Measurements from ENCODE around the gene MBOAT7. TPM values are rescaled to one million over a fixed set of nuclear protein-coding genes. Genes with fewer than 3 reads are reported as not detected.
"Not testable (repeated sequence)": the region's sequence is repeated elsewhere in the genome, so short reads cannot be mapped to it uniquely, and the experiment has no call there.

Gene MBOAT7
- total RNA-seq = 54.2 and 60.6 TPM in 2 replicates

GRCh38 chr19:54189145-54189734 is at the start of gene MBOAT7:
Gene MBOAT7 (minus strand): TSS chr19:54189580. CDS start chr19:54188508, 1,072 bp downstream.
- intact Hi-C loops (cut with micrococcal nuclease) = loop anchor here (1.0 to 2.0 kb wide), 7 partner anchors 11 to 1932 kb away; partner anchors contain the start of genes FIZ1, KMT5C, LENG8 and ZNF787

- intact Hi-C loops (cut with micrococcal nuclease) = no loop called here
Observed at GRCh38 chr19:54233941-54234340, 44.6 kb upstream of the MBOAT7 start.

GRCh38 chr19:54231077-54231931 is 41.9 kb upstream of the MBOAT7 start:
- intact Hi-C loops (cut with micrococcal nuclease) = loop anchor here (1.0 to 2.0 kb wide), 3 partner anchors 21 to 63 kb away; partner anchors contain the start of gene RPS9

GRCh38 chr19:54230031-54230430 is 40.7 kb upstream of the MBOAT7 start:
- intact Hi-C loops (cut with micrococcal nuclease) = loop anchor here (2.0 kb wide), 1 partner anchor 19 kb away; no protein-coding TSS in a partner anchor

GRCh38 chr19:54229146-54229545 is 39.8 kb upstream of the MBOAT7 start:
- intact Hi-C loops (cut with micrococcal nuclease) = no loop called here

- intact Hi-C loops (cut with micrococcal nuclease) = not testable (repeated sequence)
Observed at GRCh38 chr19:54224619-54225018, 35.2 kb upstream of the MBOAT7 start.

- intact Hi-C loops (cut with micrococcal nuclease) = loop anchor here (2.0 kb wide), 1 partner anchor 17 kb away; no protein-coding TSS in a partner anchor
Observed at GRCh38 chr19:54223937-54224281, 34.5 kb upstream of the MBOAT7 start.

GRCh38 chr19:54223277-54223936 is 34.0 kb upstream of the MBOAT7 start:
- intact Hi-C loops (cut with micrococcal nuclease) = loop anchor here (2.0 kb wide), 1 partner anchor 17 kb away; no protein-coding TSS in a partner anchor

- intact Hi-C loops (cut with micrococcal nuclease) = loop anchor here (2.0 kb wide), 1 partner anchor 18 kb away; no protein-coding TSS in a partner anchor
Observed at GRCh38 chr19:54222474-54223276, 33.3 kb upstream of the MBOAT7 start, which contains the start of gene LILRB3. Gene LILRB3 (minus strand): TSS chr19:54223007. CDS start chr19:54222976, 31 bp downstream.

- intact Hi-C loops (cut with micrococcal nuclease) = loop anchor here (2.0 kb wide), 1 partner anchor 19 kb away; no protein-coding TSS in a partner anchor
Observed at GRCh38 chr19:54221947-54222346, 32.6 kb upstream of the MBOAT7 start.

GRCh38 chr19:54219702-54220101 is 30.3 kb upstream of the MBOAT7 start:
- intact Hi-C loops (cut with micrococcal nuclease) = not testable (repeated sequence)

- intact Hi-C loops (cut with micrococcal nuclease) = no loop called here
Observed at GRCh38 chr19:54218960-54219661, 29.7 kb upstream of the MBOAT7 start.

GRCh38 chr19:54218259-54218658 is 28.9 kb upstream of the MBOAT7 start:
- intact Hi-C loops (cut with micrococcal nuclease) = no loop called here

GRCh38 chr19:54217517-54218247 is 28.3 kb upstream of the MBOAT7 start:
- intact Hi-C loops (cut with micrococcal nuclease) = not testable (repeated sequence)

GRCh38 chr19:54216869-54217268 is 27.5 kb upstream of the MBOAT7 start:
- intact Hi-C loops (cut with micrococcal nuclease) = no loop called here

- intact Hi-C loops (cut with micrococcal nuclease) = not testable (repeated sequence)
Observed at GRCh38 chr19:54214734-54215133, 25.4 kb upstream of the MBOAT7 start.

- intact Hi-C loops (cut with micrococcal nuclease) = not testable (repeated sequence)
Observed at GRCh38 chr19:54214217-54214616, 24.8 kb upstream of the MBOAT7 start.

GRCh38 chr19:54211235-54211634 is 21.9 kb upstream of the MBOAT7 start:
- intact Hi-C loops (cut with micrococcal nuclease) = loop anchor here (2.0 kb wide), 2 partner anchors 20 to 52 kb away; partner anchors contain the start of gene LENG1

All from T-helper 1 cell treated with Interleukin-12 subunit alpha and Interleukin-12 subunit beta and Interleukin-4 antibody, amounts not matched to agents 30 ng/mL and 1 ng/mL, for 36 hours (primary cell).